GM19193 (cell line): ENCODE results near the gene ETHE1.

Experiments
- POLR2A ChIP-seq: IDR thresholded peaks from 4 replicates; pipeline ENCODE4 v1.6.1; 2011; ENCODE audit not compliant: insufficient read depth, insufficient read length; ENCODE audit errors: extremely low read depth

ETHE1 gene

DNA sequence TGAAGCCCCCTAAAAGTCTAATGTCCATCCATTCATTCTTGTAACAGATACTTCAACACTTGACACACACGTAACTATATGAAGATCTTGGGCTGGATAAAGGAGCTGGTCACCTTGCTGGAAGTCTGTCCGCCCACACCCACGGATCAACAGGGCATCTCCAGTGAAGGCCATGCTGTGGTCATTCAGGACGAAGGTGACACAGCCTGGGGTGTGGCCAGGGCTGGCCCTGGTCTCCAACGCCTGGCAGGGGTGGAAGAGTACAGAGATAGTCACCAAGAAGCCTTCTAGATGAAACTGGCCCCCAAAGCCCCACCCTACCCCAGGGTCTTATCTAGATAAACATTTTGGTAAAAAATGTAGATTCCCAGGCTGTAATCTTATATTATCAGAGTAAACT lies 15.7 kb downstream of the ETHE1 start:
- TF ChIP-seq POLR2A: no peak

GRCh38 chr19:43510713-43511112 lies 16.3 kb downstream of the ETHE1 start:
- TF ChIP-seq POLR2A: no peak

- no peak for TF ChIP-seq POLR2A
These were observed 19.1 kb downstream of the ETHE1 start for GRCh38 chr19:43507880-43508279.

DNA sequence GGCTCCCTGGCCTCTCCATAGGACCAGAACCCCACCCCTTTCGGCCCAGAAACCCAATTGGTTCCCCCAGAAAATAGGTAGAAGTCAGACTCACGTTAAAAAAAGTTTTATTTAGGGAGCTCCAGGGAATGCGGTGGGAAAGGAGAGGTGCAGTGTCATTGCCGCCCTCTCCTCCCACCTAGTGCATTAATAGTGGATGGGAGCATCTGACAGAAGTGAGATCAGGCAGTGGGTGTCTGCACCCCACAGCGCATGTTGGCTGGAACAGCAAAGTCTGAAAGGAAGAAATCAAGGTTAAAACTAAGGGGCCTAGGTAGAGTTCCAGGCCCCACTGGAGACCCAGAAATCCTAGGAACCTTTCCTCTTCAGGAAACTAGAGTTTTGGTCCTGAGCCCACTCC lies 20.4 kb downstream of the ETHE1 start:
- TF ChIP-seq POLR2A: no peak

GRCh38 chr19:43505941-43506340 lies 21.1 kb downstream of the ETHE1 start:
- TF ChIP-seq POLR2A: no peak

DNA sequence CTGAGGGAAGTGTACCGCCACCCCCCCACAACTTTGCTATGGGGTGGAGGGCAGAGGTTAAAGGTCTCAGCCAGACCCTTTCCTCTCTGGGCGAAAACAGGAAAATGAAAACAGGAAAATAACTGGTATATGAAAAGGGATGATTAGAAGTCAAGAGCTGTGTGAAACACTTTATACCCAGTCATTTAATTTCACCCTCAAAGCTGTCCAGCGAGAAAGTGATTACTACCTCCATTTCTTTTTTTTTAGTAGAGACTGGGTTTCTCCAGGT lies 21.9 kb downstream of the ETHE1 start:
- no peak for TF ChIP-seq POLR2A

DNA sequence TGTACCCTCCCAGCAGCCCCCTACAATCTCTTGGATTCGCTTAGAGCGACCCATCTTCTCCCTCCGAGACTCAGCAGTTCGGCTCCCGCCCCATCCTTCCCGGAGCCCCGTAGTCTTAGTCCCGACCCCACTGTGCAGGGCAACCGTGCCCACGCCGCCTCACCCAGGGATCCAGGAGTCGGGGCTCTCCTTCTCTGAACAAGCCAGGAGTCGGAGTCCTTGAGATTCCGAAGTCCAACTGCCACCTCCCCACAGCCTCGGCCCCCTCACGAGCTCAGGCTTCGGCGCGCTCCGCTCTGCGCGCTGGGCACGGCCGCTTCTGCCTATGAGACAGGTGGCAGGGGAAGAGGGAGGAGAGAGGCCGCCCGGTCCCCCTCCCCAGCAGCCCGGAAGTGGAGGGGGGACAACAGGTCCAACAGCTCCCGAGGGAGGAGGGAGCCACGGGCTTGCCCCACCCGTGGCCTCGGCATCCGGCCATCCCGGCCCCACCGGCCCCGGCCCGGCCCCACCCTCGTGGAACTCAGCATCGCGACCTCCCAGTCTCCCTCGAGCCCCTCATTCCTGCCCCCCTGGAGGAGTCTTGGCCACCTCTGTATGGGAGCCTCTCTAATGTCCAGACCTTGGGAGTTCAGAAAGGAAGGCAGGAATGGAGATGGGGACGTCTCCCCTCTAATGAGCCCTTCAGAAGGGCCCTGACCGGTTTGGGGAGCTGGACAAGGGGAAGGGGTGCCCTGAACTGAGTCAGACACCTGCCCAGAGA lies 22.4 kb downstream of the ETHE1 start, which contains the start of gene PHLDB3:
Gene PHLDB3, minus strand, starts transcription at position 321 of the 760 bp plus-strand sequence. CDS start 628 bp downstream, outside the sequence.
- peak; percentile 19 for TF ChIP-seq POLR2A

DNA sequence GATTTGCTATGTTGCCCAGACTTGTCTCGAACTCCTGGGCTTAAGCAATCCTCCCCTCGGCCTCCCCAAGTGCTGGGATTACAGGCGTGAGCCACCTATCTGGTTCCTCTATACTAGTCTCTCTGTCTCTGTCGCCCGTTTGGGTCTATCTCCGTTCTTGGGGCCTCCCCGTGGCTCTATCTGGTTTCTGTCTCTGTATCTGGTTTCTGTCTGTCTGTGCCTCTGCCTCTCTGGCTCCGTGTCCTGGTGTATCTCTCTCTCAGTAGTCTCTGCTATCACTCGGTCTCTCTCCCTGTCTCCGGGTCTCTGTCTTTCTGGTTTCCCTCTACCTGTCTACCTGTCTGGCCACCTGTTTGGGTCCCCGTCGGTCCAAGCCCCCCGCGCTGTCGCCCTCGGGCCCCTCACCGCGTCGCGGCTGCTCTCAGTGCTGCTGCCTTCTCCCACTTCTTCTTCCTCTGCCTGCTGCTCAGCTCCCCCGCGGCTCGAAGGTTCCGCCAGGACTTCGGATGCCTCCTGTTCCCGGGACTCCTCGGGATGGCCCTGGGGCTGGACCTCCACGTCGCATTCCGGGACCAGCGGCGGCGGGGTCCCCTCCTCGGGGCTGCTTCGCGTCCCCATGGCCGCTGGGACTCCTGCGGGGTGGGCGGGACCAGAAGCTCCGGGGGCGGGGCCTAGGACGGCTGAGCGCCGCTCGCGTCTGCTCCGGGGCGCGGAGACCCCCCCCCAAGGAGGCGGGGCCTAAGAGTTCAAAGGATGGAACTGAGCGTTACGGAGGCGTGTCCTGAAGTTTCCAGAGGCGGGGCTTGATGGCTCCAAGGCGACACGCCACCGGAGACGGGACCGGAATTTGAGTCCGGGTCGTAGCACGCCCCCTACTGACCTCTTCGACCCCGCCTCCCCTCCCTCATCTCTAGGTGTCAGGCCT lies 23.2 kb downstream of the ETHE1 start:
- peak; percentile 62 for TF ChIP-seq POLR2A

- no peak for TF ChIP-seq POLR2A
These were observed 24.5 kb downstream of the ETHE1 start for GRCh38 chr19:43502419-43502976.

DNA sequence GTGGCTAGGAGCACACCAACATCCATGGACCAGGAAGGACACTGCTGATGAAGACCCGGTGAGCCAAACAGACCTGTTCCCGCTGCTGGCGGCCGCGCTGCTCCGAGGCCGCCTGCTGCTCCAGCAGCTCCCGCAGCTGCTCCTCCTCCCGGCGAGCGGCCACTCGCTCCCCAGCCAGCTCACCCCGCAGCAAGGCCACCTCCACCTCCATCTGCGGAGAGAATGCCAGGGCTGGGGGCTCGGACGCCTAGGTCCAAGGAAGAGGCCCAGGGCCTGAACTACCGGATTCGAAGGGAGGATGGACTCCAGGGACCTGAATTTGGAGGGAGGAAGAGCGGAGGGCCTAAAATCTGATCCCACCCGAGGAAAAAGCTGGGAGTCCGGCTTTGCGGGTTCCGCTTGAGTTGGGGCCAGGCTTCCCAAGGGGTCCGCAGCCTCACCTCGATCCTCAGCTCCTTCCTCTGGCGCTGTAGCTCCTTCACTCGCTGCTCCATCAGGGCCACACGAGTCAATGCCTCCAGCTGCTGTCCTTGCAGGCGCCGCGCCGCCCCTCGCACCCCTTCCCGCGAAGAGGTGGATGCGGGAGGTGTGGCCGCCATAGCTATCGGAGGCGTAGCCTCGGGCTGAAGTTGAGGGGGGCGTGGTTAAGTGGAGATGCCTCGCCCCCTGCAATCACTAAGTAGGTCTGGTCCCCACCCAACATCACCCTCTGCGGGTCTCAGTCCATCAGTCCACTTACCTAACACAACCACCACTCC lies 25.2 kb downstream of the ETHE1 start:
- no peak for TF ChIP-seq POLR2A

DNA sequence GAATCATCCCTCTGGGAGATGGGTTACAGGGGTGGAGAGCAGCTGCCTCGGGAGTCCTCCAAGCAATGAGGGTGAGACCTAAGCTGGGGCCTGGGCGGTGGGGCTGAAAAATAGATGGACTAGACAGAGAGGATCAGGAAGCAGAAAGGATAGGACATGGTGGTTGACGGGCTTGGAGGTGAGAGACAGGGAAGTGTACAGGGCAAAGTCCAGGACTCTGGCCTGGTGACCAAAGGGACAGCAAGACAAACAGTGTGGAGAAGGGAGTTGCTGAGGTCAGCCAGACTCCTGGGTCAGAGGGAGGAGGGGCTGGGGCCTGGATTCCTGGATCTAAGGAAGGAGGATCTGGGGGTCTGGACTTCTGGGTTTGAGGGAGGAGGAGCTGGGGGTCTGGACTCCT lies 28.0 kb downstream of the ETHE1 start:
- TF ChIP-seq POLR2A: no peak

DNA sequence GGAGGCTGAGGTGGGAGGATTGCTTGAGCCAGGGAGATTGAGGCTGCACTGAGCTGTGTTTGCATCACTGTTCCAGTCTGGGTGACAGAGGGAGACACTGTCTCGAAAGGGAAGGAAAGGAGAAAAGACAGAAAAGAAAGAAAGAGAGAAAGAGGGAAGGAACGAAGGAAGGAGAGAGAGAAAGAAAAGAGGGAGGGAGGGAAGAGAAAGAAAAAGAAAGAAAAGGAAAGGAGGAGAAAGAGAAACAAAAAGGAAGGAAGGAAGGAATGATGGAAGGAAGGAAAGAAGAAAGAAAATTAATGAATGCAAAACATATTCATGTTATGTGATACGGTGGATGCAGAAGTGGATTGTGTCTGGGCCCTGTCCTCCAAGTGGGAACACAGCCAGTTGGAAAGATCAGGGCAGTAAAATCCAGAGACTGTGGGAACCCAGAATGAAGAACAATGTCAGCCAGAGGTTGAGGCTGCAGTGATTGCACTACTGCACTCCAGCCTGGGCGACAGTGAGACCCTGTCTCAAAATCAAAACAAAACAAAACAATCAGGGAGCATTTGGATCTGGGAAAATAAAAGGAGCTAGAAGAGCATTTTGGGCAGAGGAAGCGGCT lies 28.7 kb downstream of the ETHE1 start:
- TF ChIP-seq POLR2A: no peak

DNA sequence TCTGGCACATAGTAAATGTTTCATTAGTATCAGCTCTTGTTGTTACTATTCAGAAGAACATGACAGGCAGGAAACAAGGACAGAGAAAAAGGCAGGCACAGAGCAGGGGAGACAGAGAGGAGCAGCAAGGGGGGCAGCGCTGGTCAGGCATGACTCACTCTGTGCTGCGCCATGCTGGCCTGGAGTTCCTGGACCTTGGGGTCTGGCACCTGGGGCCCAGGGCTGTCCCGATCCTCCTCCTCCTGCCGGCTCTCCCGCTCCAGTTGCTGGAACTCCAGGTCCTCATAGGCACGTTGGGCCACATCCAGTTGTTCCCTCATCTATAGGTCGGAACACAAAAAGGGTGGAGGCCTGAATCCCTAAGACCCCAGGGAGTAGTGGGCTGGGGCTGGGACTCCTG lies 30.0 kb downstream of the ETHE1 start:
- TF ChIP-seq POLR2A: no peak

GRCh38 chr19:43495082-43495481 lies 31.9 kb downstream of the ETHE1 start:
- TF ChIP-seq POLR2A: no peak
